ENCODE measurements around the gene SEC14L5.

DNA sequence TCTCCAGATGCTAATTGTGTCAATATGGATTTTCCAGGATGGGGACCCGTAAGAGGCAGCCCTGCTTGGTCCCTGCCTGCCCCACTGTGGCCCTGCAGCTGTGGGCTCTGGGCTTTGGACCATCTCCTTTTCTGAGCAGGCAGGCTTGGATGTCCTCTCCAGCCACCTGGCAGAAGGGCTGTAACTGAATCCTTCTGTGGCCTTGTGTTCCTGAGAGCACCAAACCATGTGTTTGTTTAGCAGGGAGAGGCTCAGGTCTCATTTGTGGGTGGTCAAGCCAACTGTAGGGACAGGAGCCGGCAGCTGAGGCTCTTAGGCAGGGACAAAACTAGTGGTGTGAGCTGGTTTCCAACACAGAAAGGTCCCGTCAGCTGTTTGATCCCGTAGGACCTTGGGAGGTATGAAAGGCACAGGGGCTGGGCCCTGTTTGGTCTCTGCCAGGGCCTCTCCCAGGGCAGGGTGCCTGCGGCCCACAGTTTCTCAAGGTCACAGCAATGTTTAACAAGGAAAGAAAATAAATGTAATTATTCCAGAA lies 18.5 kb downstream of the SEC14L5 start:
- TF ChIP-seq, protein P1, sequence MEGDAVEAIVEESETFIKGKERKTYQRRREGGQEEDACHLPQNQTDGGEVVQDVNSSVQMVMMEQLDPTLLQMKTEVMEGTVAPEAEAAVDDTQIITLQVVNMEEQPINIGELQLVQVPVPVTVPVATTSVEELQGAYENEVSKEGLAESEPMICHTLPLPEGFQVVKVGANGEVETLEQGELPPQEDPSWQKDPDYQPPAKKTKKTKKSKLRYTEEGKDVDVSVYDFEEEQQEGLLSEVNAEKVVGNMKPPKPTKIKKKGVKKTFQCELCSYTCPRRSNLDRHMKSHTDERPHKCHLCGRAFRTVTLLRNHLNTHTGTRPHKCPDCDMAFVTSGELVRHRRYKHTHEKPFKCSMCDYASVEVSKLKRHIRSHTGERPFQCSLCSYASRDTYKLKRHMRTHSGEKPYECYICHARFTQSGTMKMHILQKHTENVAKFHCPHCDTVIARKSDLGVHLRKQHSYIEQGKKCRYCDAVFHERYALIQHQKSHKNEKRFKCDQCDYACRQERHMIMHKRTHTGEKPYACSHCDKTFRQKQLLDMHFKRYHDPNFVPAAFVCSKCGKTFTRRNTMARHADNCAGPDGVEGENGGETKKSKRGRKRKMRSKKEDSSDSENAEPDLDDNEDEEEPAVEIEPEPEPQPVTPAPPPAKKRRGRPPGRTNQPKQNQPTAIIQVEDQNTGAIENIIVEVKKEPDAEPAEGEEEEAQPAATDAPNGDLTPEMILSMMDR (IDR thresholded peaks at IDR 0.05), result no peak
- TF ChIP-seq EZH2 (IDR thresholded peaks at IDR 0.05), result no peak

Data from neural progenitor cell (in vitro differentiated cells).